ENCODE data around the gene TNNI3.
"Not testable (repeated sequence)": the region's sequence is repeated elsewhere in the genome, so short reads cannot be mapped to it uniquely, and the experiment has no call there.

The TNNI3 gene

GRCh38 chr19:55172741-55173140 lies 15.2 kb upstream of the TNNI3 start:
- no peak for DNase-seq

GRCh38 chr19:55172318-55172717 lies 14.8 kb upstream of the TNNI3 start:
- DNase-seq = not testable (repeated sequence)

- DNase-seq = no peak
These were observed 13.9 kb upstream of the TNNI3 start for GRCh38 chr19:55171440-55171839.

GRCh38 chr19:55169136-55169535 lies 11.6 kb upstream of the TNNI3 start:
- DNase-seq = no peak

- peak; percentile 98 for DNase-seq
These were observed 9.2 kb upstream of the TNNI3 start, which contains the start of gene DNAAF3 for GRCh38 chr19:55166530-55167268. Gene DNAAF3, minus strand, starts transcription at chr19:55166613. Its CDS starts 200 bp downstream, at chr19:55166413.

GRCh38 chr19:55165952-55166529 lies 8.5 kb upstream of the TNNI3 start:
- peak; percentile 94 for DNase-seq

- DNase-seq = no peak
These were observed 4.2 kb upstream of the TNNI3 start for GRCh38 chr19:55161571-55162322.

- no peak for DNase-seq
These were observed 3.4 kb upstream of the TNNI3 start for GRCh38 chr19:55160986-55161365.

GRCh38 chr19:55160128-55160985 lies 2.8 kb upstream of the TNNI3 start:
- peak; percentile 97 for DNase-seq

- peak; percentile 94 for DNase-seq
These were observed 1.6 kb upstream of the TNNI3 start for GRCh38 chr19:55158848-55159749.

- DNase-seq = no peak
These were observed 891 bp upstream of the TNNI3 start for GRCh38 chr19:55158423-55158822.

- DNase-seq = peak; percentile 36
These were observed 1.1 kb downstream of the TNNI3 start for GRCh38 chr19:55156202-55157063.

GRCh38 chr19:55155784-55156183 lies 1.7 kb downstream of the TNNI3 start:
- not testable (repeated sequence) for DNase-seq

- DNase-seq = no peak
These were observed 3.8 kb downstream of the TNNI3 start for GRCh38 chr19:55153652-55154264.

- no peak for DNase-seq
These were observed 5.5 kb downstream of the TNNI3 start for GRCh38 chr19:55152017-55152416.

- DNase-seq = no peak
These were observed 8.2 kb downstream of the TNNI3 start, which contains the start of gene TNNT1 for GRCh38 chr19:55149078-55150003. Gene TNNT1, minus strand, starts transcription at chr19:55149206. Its CDS starts 2,049 bp downstream, at chr19:55147157.

GRCh38 chr19:55147545-55148251 lies 9.8 kb downstream of the TNNI3 start:
- no peak for DNase-seq

- DNase-seq = no peak
These were observed 10.7 kb downstream of the TNNI3 start for GRCh38 chr19:55146705-55147273.
